Measurements from ENCODE around the gene CRYL1. TPM values are rescaled to one million over a fixed set of nuclear protein-coding genes. Genes with fewer than 3 reads are reported as not detected.

CRYL1 gene
- total RNA-seq, 1 experiment from 2014 or later: 3.7 TPM

DNA sequence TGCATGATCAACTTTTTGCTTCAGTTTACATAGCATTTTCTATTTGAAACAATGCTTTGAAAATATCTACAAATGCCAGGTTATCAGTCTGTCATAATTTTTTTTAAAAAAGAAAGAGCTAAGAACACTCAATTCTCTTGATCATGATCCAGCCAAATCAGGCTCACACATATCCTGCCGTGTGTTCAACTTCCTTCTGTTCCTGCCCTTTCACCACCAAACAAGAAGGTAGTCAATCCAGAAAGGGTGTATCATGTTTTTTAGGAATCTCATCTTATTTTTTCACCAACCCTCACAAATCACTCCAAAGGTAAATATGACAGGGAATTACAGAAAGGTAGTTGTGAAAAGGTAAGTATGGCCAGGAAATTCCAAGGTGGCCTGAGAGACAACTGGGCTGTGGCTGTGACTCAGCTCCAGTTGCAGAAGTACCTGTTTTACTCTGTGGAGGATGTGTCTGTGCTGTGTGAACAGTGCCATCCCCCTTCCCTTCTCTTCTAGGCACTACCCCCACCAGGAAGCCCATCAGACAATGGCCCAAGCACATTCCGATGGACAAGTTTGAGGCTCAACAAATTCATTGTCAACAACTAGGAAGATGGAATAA, 154.7 kb downstream of the CRYL1 start:
- no peak overlapping the region for H3K27ac Mint-ChIP-seq
- H3K9me3 ChIP-seq (ENCODE audit: control insufficient read depth, low read depth, low read length): no peaks in the 10 kb centered on the region
- H2BK12ac ChIP-seq (ENCODE audit: insufficient read length, low read depth, low read length): no peak overlapping the region
- H3K4me3 Mint-ChIP-seq: no peak overlapping the region
- H4K5ac ChIP-seq (ENCODE audit: insufficient read length, low read depth, low read length): no peak overlapping the region
- H3K79me1 ChIP-seq (ENCODE audit: insufficient read depth, low read depth, low read length, poor library complexity, severe bottlenecking): no peaks in the 10 kb centered on the region
- no peak overlapping the region for H2AK5ac ChIP-seq (ENCODE audit: insufficient read length, low read length)
- H4K91ac ChIP-seq (ENCODE audit: insufficient read length, low read depth, low read length): no peak overlapping the region
- H2BK20ac ChIP-seq (ENCODE audit: low read depth, low read length, poor library complexity, severe bottlenecking): no peak overlapping the region
- H3K23me2 ChIP-seq (ENCODE audit: insufficient read length, low read depth, low read length, poor library complexity, severe bottlenecking): no peaks in the 10 kb centered on the region
- no peaks in the 10 kb centered on the region for H3K79me2 ChIP-seq (ENCODE audit: insufficient read depth, low read length)
- H3K4me1 ChIP-seq (ENCODE audit: insufficient read depth, low read length): peaks cover 2% of the 10 kb centered on the region; the same call in 1 of the 2 replicates
- no peak overlapping the region for H3K56ac ChIP-seq (ENCODE audit: insufficient read length, low read depth, low read length)
- H3K36me3 Mint-ChIP-seq (ENCODE audit: insufficient read depth in 1 of 3, low read depth in 3 of 3): no peaks in the 10 kb centered on the region; a peak in 1 of 7 replicates
- H3K9ac ChIP-seq (ENCODE audit: extremely low read depth, insufficient read length, low read length): no peak overlapping the region
- H2BK15ac ChIP-seq (ENCODE audit: low read depth, low read length): no peak overlapping the region
- H4K8ac ChIP-seq (replicated peaks; ENCODE audit: insufficient read length, low read depth, low read length): no peak overlapping the region
- H3K27me3 Mint-ChIP-seq (ENCODE audit: low read depth): peaks cover 18% of the 10 kb centered on the region
- no peak overlapping the region for H3K4me2 ChIP-seq (ENCODE audit: insufficient read depth, insufficient read length, low read length)
- H2BK120ac ChIP-seq (ENCODE audit: low read depth, low read length, poor library complexity, severe bottlenecking): no peak overlapping the region
- H3K4me1 Mint-ChIP-seq: peaks cover 5% of the 10 kb centered on the region in 2 experiments
- no peaks in the 10 kb centered on the region for H4K20me1 ChIP-seq (ENCODE audit: control insufficient read depth, insufficient read depth, insufficient read length)
- H3K23ac ChIP-seq (ENCODE audit: insufficient read length, low read depth, low read length): no peak overlapping the region
- H3K27me3 ChIP-seq (ENCODE audit: insufficient read depth, low read length): no peaks in the 10 kb centered on the region
- H2BK5ac ChIP-seq (ENCODE audit: insufficient read length, low read length): no peak overlapping the region
- no peak overlapping the region for H2AFZ ChIP-seq (ENCODE audit: low read length)
- H3T11ph ChIP-seq (ENCODE audit: low read length): no peak overlapping the region
- DNase-seq: no peak
- no peak overlapping the region for H3K18ac ChIP-seq (ENCODE audit: insufficient read length, low read depth, low read length)
- no peak overlapping the region for H3K4ac ChIP-seq (ENCODE audit: low read depth, low read length)
- WGBS (ENCODE audit: extremely low coverage, insufficient read length, low lambda C conversion rate): no CpG with 5 or more reads among the region's 2 CpGs
- TF ChIP-seq, protein P1, sequence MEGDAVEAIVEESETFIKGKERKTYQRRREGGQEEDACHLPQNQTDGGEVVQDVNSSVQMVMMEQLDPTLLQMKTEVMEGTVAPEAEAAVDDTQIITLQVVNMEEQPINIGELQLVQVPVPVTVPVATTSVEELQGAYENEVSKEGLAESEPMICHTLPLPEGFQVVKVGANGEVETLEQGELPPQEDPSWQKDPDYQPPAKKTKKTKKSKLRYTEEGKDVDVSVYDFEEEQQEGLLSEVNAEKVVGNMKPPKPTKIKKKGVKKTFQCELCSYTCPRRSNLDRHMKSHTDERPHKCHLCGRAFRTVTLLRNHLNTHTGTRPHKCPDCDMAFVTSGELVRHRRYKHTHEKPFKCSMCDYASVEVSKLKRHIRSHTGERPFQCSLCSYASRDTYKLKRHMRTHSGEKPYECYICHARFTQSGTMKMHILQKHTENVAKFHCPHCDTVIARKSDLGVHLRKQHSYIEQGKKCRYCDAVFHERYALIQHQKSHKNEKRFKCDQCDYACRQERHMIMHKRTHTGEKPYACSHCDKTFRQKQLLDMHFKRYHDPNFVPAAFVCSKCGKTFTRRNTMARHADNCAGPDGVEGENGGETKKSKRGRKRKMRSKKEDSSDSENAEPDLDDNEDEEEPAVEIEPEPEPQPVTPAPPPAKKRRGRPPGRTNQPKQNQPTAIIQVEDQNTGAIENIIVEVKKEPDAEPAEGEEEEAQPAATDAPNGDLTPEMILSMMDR (conservative IDR thresholded peaks at IDR 0.05): no peak
- H3K14ac ChIP-seq (ENCODE audit: insufficient read depth, low read length): no peak overlapping the region
- H3K9me3 Mint-ChIP-seq: no peaks in the 10 kb centered on the region
- no peak overlapping the region for H3K27ac ChIP-seq (ENCODE audit: insufficient read length, low read depth, low read length)
